GM12873 (cell line): ENCODE results near the gene LYSMD2.

Experiments used
- TF ChIP-seq, protein P1 (sequence below): IDR thresholded peaks from 2 replicates; pipeline ENCODE4 v1.5.1; 2012; ENCODE audit warnings: low read depth, mild to moderate bottlenecking, moderate library complexity, low read length, control low read depth; ENCODE audit not compliant: insufficient read depth; ENCODE audit errors: missing control alignments

Gene LYSMD2

DNA sequence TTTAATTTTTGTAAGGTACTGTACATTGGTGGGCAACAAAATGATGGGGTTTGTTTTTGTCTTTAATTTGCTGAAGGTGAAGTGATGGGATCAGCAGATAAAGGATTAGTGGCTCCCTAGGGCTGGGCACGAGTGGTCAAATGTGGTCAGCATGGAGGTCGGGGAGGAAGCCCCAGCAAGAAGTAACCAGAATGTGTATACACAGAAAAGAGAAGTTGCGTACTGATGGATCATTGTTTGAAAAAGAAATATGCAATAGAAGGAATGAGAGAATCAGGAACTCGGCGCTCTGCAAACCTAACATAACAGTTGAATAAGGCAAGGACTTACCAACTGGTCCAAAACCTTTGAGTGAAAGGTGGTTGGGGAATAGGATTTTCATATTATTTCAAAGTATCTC, 15.4 kb upstream of the LYSMD2 start:
- TF ChIP-seq, protein P1, sequence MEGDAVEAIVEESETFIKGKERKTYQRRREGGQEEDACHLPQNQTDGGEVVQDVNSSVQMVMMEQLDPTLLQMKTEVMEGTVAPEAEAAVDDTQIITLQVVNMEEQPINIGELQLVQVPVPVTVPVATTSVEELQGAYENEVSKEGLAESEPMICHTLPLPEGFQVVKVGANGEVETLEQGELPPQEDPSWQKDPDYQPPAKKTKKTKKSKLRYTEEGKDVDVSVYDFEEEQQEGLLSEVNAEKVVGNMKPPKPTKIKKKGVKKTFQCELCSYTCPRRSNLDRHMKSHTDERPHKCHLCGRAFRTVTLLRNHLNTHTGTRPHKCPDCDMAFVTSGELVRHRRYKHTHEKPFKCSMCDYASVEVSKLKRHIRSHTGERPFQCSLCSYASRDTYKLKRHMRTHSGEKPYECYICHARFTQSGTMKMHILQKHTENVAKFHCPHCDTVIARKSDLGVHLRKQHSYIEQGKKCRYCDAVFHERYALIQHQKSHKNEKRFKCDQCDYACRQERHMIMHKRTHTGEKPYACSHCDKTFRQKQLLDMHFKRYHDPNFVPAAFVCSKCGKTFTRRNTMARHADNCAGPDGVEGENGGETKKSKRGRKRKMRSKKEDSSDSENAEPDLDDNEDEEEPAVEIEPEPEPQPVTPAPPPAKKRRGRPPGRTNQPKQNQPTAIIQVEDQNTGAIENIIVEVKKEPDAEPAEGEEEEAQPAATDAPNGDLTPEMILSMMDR, result no peak

GRCh38 chr15:51751697-51752683, 14.5 kb upstream of the LYSMD2 start:
- TF ChIP-seq, protein P1, result no peak

DNA sequence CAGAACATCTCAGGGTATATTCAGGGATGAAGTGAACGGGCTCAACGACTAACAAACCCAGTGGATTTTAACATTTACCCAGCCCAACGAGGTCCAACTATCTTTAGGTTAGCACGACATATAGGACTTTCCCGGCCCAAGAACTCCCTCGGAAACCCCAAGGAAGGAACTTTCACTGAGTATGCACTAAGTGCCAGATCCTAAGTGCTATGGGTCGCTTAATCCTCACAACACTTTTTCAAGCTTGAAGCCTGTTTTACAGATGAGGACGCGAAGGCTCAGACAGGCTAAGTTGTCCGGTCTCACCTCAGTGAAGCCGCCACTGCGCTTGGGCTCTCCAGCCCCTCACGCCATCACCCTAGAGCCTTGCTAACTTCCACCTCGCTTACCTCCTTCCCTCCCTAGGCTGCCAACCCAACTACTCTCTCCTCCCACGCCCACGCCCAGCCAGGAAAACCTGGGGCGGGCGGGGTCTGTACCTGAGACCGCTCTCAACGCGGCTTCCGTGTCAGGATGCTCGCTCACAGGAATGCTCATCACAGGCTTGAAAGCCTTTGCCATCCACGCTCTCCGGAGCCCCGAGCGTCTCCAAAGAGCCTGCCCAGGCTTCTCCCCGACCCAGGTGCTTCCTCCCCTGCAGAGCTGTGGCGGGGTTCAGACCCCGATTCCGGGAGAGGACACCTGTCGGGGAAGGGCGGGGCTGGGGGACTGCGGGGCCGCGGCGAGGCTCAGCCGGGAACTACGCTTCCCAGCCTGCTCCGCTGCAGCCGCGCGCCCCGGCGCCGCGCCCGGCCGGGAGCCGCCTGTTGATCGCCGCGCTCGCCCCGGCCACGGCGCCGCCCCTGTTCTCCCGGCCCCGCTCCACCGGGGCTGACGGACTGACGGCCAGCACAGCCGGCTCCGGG, 13.6 kb upstream of the LYSMD2 start, which contains the start of gene TMOD2:
Gene TMOD2 (plus strand): TSS at position 806 of the 905 bp plus-strand sequence. CDS start 14,845 bp downstream, outside the sequence.
- TF ChIP-seq, protein P1, result no peak

GRCh38 chr15:51750186-51750585, 12.7 kb upstream of the LYSMD2 start:
- TF ChIP-seq, protein P1, result no peak

DNA sequence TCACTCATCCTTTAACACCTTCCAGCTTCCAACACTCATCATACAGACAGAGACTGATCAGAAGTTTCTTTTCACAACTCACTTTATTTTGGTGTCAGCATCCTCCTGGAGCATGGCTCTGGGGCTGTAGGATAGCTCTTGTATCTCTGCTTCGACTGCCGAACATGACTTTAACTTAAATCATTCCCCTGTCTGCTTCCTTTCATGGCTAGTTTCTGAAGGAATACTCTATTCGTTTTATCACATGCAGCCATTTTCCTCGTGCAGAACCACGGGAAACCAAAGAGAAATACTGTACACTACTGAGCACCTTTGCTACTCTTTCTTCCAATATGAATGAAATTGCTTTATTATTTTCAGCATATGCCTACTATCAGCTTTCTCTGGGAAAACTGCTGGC, 11.9 kb upstream of the LYSMD2 start:
- TF ChIP-seq, protein P1, result no peak

GRCh38 chr15:51739061-51739712, 1.7 kb upstream of the LYSMD2 start:
- TF ChIP-seq, protein P1, result no peak

GRCh38 chr15:51738553-51738952, 1.1 kb upstream of the LYSMD2 start:
- TF ChIP-seq, protein P1, result no peak
